Smooth muscle cell (in vitro differentiated cells): ENCODE results near the gene TREX2. TPM values are rescaled to one million over a fixed set of nuclear protein-coding genes. Genes with fewer than 3 reads are reported as not detected.

ENCODE experiments used
- DNase-seq: peaks from one replicate; lab custom pipeline; 2025; ENCODE audit not compliant: unreplicated experiment; lab: John Stamatoyannopoulos, UW
- H2AFZ ChIP-seq: fragments of 200-600 bp; sonication (generic); 2 replicates; pipeline ENCODE4 v1.6.0; 2016; ENCODE audit warnings: antibody characterized with exemption, low read depth, mild to moderate bottlenecking
- H3F3A ChIP-seq: fragments of 200-600 bp; sonication (generic); 2 replicates; pipeline ENCODE4 v1.6.0; 2017; ENCODE audit warnings: antibody characterized with exemption, low read depth
- H3K27ac ChIP-seq: fragments of 200-600 bp; sonication (generic); 2 replicates; pipeline ENCODE4 v1.5.1; 2016; ENCODE audit warnings: low read depth, mild to moderate bottlenecking
- H3K27me3 ChIP-seq: fragments of 200-600 bp; sonication (generic); 2 replicates; pipeline ENCODE4 v1.6.1; 2016; ENCODE audit warnings: low read depth, mild to moderate bottlenecking
- H3K36me3 ChIP-seq: fragments of 200-600 bp; sonication (generic); 2 replicates; pipeline ENCODE4 v1.5.1; 2016; ENCODE audit warnings: low read depth
- H3K4me1 ChIP-seq: fragments of 200-600 bp; sonication (generic); 2 replicates; pipeline ENCODE4 v1.5.1; 2016; ENCODE audit warnings: low read depth
- H3K4me2 ChIP-seq: fragments of 200-600 bp; sonication (generic); 2 replicates; pipeline ENCODE4 v1.6.0; 2016; ENCODE audit warnings: mild to moderate bottlenecking
- H3K4me3 ChIP-seq: fragments of 200-600 bp; sonication (generic); 2 replicates; pipeline ENCODE4 v1.5.1; 2016; ENCODE audit warnings: mild to moderate bottlenecking
- H3K79me2 ChIP-seq: fragments of 200-600 bp; sonication (generic); 2 replicates; pipeline ENCODE4 v1.6.0; 2016; ENCODE audit warnings: low read depth, mild to moderate bottlenecking
- H3K9ac ChIP-seq: fragments of 200-600 bp; sonication (generic); 2 replicates; pipeline ENCODE4 v1.6.0; 2016; ENCODE audit warnings: low read depth
- H3K9me3 ChIP-seq: fragments of 200-600 bp; sonication (generic); replicated peaks from 2 replicates; pipeline ENCODE4 v1.5.1; 2016; ENCODE audit warnings: low read depth
- H4K20me1 ChIP-seq: fragments of 200-600 bp; sonication (generic); 2 replicates; pipeline ENCODE4 v1.6.0; 2016; ENCODE audit warnings: low read depth
- CTCF ChIP-seq: fragments of 200-600 bp; sonication (generic); IDR thresholded peaks from 2 replicates; pipeline ENCODE4 v1.5.1; 2017; ENCODE audit warnings: borderline replicate concordance, mild to moderate bottlenecking, antibody characterized with exemption; ENCODE audit not compliant: insufficient read depth, poor library complexity, severe bottlenecking
- WGBS: methylation state at CpG from one replicate; pipeline ENCODE4 v1.1.7; 2016; ENCODE audit warnings: low lambda C conversion rate; 5-methylcytosine and 5-hydroxymethylcytosine counted together
- polyA plus RNA-seq: library from polyadenylated mRNA; unstranded; fragments of >200 nt; fragmentation: Nextera tagmentation; extraction: Ambion mirVana; gene quantifications from 2 replicates; pipeline ENCODE4 v1.2.1, GENCODE V29; 2016
- total RNA-seq: library from RNA; depleted of rRNA; stranded (reverse); fragments of >200 nt; gene quantifications from 2 replicates; pipeline ENCODE4 v1.2.3, GENCODE V29; 2014

Gene TREX2
- total and polyA plus RNA-seq, 2 experiments from 2014 or later, result 0.41 to 4.0 TPM

GRCh38 chrX:153408221-153408721, 37.6 kb downstream of the TREX2 start:
- Histone ChIP-seq H3K79me2 (no peaks in the 10 kb centered on the region), H3K9ac (no peak overlapping the region), H2AFZ (no peak overlapping the region)

GRCh38 chrX:153407736-153408135, 38.1 kb downstream of the TREX2 start:
- H3K79me2 ChIP-seq, result no peaks in the 10 kb centered on the region
- no peak overlapping the region for H3K27ac ChIP-seq
- H3K9me3 ChIP-seq, result no peaks in the 10 kb centered on the region
- TF ChIP-seq CTCF, result no peak
- H3K4me2 ChIP-seq, result no peak overlapping the region
- no peak overlapping the region for H3K9ac ChIP-seq
- no peak overlapping the region for H3K4me3 ChIP-seq
- H2AFZ ChIP-seq, result no peak overlapping the region
- DNase-seq, result no peak
- H4K20me1 ChIP-seq, result no peaks in the 10 kb centered on the region
- H3K27me3 ChIP-seq, result no peaks in the 10 kb centered on the region
- no peaks in the 10 kb centered on the region for H3F3A ChIP-seq
- no peaks in the 10 kb centered on the region for H3K4me1 ChIP-seq
- 66% methylated on average over 3 of the region's 3 CpGs for WGBS
- H3K36me3 ChIP-seq, result no peaks in the 10 kb centered on the region

More at GRCh38 chrX:153408221-153408721, 37.6 kb downstream of the TREX2 start:
- H3K36me3 ChIP-seq, result no peaks in the 10 kb centered on the region
- H3K9me3 ChIP-seq, result no peaks in the 10 kb centered on the region
- no peak overlapping the region for H3K27ac ChIP-seq
- WGBS, result 82% methylated on average over 10 of the region's 10 CpGs
- no peaks in the 10 kb centered on the region for H4K20me1 ChIP-seq
- H3K4me3 ChIP-seq, result no peak overlapping the region
- TF ChIP-seq CTCF, result no peak
- DNase-seq, result no peak
- no peaks in the 10 kb centered on the region for H3K4me1 ChIP-seq
- H3K4me2 ChIP-seq, result no peak overlapping the region
- H3K27me3 ChIP-seq, result no peaks in the 10 kb centered on the region
- no peaks in the 10 kb centered on the region for H3F3A ChIP-seq

GRCh38 chrX:153406903-153407302, 39.0 kb downstream of the TREX2 start:
- Histone ChIP-seq H3K4me1 (no peaks in the 10 kb centered on the region), H3F3A (no peaks in the 10 kb centered on the region), H3K4me3 (no peak overlapping the region), H3K4me2 (no peak overlapping the region), H3K27me3 (no peaks in the 10 kb centered on the region), H3K79me2 (no peaks in the 10 kb centered on the region), H3K36me3 (no peaks in the 10 kb centered on the region), H3K9me3 (no peaks in the 10 kb centered on the region), H2AFZ (no peak overlapping the region), H4K20me1 (no peaks in the 10 kb centered on the region), H3K27ac (no peak overlapping the region), H3K9ac (no peak overlapping the region)
- WGBS, result 86% methylated on average over 6 of the region's 7 CpGs
- TF ChIP-seq CTCF, result no peak
- DNase-seq, result no peak

GRCh38 chrX:153406011-153406410, 39.8 kb downstream of the TREX2 start:
- no peak for DNase-seq
- no peak overlapping the region for H3K9ac ChIP-seq
- H3K9me3 ChIP-seq, result no peaks in the 10 kb centered on the region
- no peaks in the 10 kb centered on the region for H3F3A ChIP-seq
- H3K4me2 ChIP-seq, result no peak overlapping the region
- no peak overlapping the region for H3K27ac ChIP-seq
- no peak overlapping the region for H3K4me3 ChIP-seq
- no peaks in the 10 kb centered on the region for H3K4me1 ChIP-seq
- no peak for TF ChIP-seq CTCF
- H2AFZ ChIP-seq, result no peak overlapping the region
- no peaks in the 10 kb centered on the region for H3K27me3 ChIP-seq
- 92% methylated on average over 9 of the region's 9 CpGs for WGBS
- no peaks in the 10 kb centered on the region for H3K36me3 ChIP-seq
- H3K79me2 ChIP-seq, result no peaks in the 10 kb centered on the region
- H4K20me1 ChIP-seq, result no peaks in the 10 kb centered on the region
